ENCODE data around the gene NABP1. TPM values are rescaled to one million over a fixed set of nuclear protein-coding genes. Genes with fewer than 3 reads are reported as not detected.

The NABP1 gene
- total RNA-seq, 1 experiment from 2014 or later, result 3.2 TPM

DNA sequence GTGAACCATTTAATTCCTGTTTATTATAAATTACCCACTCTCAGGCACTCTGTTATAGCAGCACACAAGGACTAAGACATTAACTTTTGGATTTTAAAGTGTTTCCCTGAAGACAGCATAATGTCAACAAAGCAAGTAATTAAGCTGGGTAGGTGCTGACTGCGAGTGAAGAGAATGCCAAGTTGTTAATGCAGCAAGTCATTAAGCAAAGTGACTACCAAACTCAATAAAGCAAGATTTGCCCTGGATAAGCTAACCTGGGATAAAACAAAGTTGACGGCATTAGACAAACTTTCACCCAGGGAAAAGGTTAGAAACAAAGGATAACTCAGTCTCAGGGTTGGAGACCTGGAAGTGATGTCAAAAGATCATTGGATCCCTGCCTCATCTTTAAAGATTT lies 28.4 kb upstream of the NABP1 start:
- Histone ChIP-seq H4K91ac (ENCODE audit: insufficient read length, low read depth, low read length) (no peak overlapping the region), H4K8ac (replicated peaks; ENCODE audit: insufficient read length, low read depth, low read length) (no peak overlapping the region), H2BK120ac (ENCODE audit: low read depth, low read length, poor library complexity, severe bottlenecking) (no peak overlapping the region), H2BK5ac (ENCODE audit: insufficient read length, low read length) (no peak overlapping the region), H2BK20ac (ENCODE audit: low read depth, low read length, poor library complexity, severe bottlenecking) (no peak overlapping the region), H3K23me2 (ENCODE audit: insufficient read length, low read depth, low read length, poor library complexity, severe bottlenecking) (no peaks in the 10 kb centered on the region), H3K18ac (ENCODE audit: insufficient read length, low read depth, low read length) (no peak overlapping the region), H3K4me1 (ENCODE audit: insufficient read depth, low read length) (no peaks in the 10 kb centered on the region), H3K79me2 (ENCODE audit: insufficient read depth, low read length) (no peaks in the 10 kb centered on the region), H4K5ac (ENCODE audit: insufficient read length, low read depth, low read length) (no peak overlapping the region), H2BK12ac (ENCODE audit: insufficient read length, low read depth, low read length) (no peak overlapping the region), H3K9ac (ENCODE audit: extremely low read depth, insufficient read length, low read length) (no peak overlapping the region), H3K14ac (ENCODE audit: insufficient read depth, low read length) (no peak overlapping the region), H3K4me2 (ENCODE audit: insufficient read depth, insufficient read length, low read length) (no peak overlapping the region), H2AFZ (ENCODE audit: low read length) (no peak overlapping the region), H2AK5ac (ENCODE audit: insufficient read length, low read length) (no peak overlapping the region), H2BK15ac (ENCODE audit: low read depth, low read length) (no peak overlapping the region), H3K4ac (ENCODE audit: low read depth, low read length) (no peak overlapping the region), H3K27me3 (ENCODE audit: insufficient read depth, low read length) (no peaks in the 10 kb centered on the region), H3K79me1 (ENCODE audit: insufficient read depth, low read depth, low read length, poor library complexity, severe bottlenecking) (no peaks in the 10 kb centered on the region), H4K20me1 (ENCODE audit: control insufficient read depth, insufficient read depth, insufficient read length) (no peaks in the 10 kb centered on the region), H3T11ph (ENCODE audit: low read length) (no peak overlapping the region), H3K23ac (ENCODE audit: insufficient read length, low read depth, low read length) (no peak overlapping the region), H3K27ac (ENCODE audit: insufficient read length, low read depth, low read length) (no peak overlapping the region), H3K9me3 (ENCODE audit: control insufficient read depth, low read depth, low read length) (no peaks in the 10 kb centered on the region), H3K56ac (ENCODE audit: insufficient read length, low read depth, low read length) (no peak overlapping the region)
- H3K36me3 Mint-ChIP-seq (ENCODE audit: insufficient read depth in 1 of 3, low read depth in 3 of 3), result no peaks in the 10 kb centered on the region
- no peaks in the 10 kb centered on the region for H3K4me1 Mint-ChIP-seq
- no peak overlapping the region for H3K4me3 Mint-ChIP-seq
- no peak for DNase-seq
- H3K27me3 Mint-ChIP-seq (ENCODE audit: low read depth), result no peaks in the 10 kb centered on the region
- H3K9me3 Mint-ChIP-seq, result peaks cover 0 to 8% of the 10 kb centered on the region in 2 experiments; a peak in 1 of 5 replicates
- no peak overlapping the region for H3K27ac Mint-ChIP-seq
- TF ChIP-seq, protein P1, sequence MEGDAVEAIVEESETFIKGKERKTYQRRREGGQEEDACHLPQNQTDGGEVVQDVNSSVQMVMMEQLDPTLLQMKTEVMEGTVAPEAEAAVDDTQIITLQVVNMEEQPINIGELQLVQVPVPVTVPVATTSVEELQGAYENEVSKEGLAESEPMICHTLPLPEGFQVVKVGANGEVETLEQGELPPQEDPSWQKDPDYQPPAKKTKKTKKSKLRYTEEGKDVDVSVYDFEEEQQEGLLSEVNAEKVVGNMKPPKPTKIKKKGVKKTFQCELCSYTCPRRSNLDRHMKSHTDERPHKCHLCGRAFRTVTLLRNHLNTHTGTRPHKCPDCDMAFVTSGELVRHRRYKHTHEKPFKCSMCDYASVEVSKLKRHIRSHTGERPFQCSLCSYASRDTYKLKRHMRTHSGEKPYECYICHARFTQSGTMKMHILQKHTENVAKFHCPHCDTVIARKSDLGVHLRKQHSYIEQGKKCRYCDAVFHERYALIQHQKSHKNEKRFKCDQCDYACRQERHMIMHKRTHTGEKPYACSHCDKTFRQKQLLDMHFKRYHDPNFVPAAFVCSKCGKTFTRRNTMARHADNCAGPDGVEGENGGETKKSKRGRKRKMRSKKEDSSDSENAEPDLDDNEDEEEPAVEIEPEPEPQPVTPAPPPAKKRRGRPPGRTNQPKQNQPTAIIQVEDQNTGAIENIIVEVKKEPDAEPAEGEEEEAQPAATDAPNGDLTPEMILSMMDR (conservative IDR thresholded peaks at IDR 0.05), result no peak
- no CpG with 5 or more reads among the region's 2 CpGs for WGBS (ENCODE audit: extremely low coverage, insufficient read length, low lambda C conversion rate)

Measured in H9 (cell line).